HG02759 (cell line): ENCODE data around the gene SLC25A33.

Source experiments
- ATAC-seq: cut with Tn5 transposase; IDR thresholded peaks from one replicate; pipeline ENCODE4 v1.9.1; 2021; ENCODE audit warnings: mild to moderate bottlenecking, moderate library complexity; ENCODE audit not compliant: unreplicated experiment

Gene SLC25A33

DNA sequence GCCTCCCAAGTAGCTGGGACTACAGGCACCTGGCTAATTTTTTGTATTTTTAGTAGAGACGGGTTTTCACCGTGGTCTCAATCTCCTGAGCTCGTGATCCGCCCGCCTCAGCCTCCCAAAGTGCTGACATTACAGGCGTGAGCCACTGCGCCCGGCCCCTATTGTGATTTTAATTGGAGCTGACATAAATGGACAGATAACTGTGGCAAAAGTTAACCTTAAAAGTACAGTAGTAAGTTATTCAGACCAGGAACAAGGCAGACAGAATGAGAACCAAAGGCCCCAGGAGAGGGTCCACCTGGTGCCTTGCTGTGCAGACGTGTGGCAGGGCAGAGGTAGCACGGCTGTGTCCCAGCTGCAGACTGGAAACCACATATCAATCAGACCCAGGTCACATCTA, 60.5 kb downstream of the SLC25A33 start:
- ATAC-seq = no peak

DNA sequence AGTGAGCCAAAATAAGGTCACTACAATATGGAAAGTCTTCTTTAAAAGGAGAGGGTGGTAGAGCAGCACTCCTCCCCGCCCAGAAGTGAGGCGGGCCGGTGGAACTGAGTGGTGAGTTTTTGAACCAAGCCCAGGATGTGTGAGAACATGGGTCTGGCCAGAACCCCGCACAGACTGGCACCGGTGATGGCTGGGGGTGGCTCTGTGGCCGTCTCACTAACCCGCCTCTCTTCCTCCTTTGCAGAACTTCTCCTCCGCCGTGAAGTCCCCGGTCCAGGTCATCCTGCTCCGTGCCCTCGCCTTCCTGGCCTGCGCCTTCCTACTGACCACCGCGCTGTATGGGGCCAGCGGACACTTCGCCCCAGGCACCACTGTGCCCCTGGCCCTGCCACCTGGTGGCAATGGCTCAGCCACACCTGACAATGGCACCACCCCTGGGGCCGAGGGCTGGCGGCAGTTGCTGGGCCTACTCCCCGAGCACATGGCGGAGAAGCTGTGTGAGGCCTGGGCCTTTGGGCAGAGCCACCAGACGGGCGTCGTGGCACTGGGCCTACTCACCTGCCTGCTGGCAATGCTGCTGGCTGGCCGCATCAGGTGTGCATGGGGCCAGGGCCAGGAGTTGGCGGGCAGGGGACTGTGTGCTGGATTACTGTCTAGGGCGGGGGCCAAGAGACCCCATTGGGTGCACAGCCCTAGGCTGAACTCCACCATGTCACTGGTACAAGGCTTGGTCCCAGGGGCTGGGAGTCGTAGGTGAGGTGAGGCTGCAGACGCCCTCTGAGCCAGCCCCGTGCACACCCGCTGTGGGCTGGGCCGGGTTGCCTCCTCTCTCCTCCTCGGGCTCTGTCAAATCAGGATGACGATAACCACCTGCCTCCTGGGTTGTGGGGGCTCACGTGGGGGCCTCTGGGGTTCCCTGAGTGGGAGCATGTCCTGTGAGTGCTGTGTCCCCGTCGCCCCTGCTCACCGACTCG, 61.9 kb downstream of the SLC25A33 start:
- no peak for ATAC-seq

DNA sequence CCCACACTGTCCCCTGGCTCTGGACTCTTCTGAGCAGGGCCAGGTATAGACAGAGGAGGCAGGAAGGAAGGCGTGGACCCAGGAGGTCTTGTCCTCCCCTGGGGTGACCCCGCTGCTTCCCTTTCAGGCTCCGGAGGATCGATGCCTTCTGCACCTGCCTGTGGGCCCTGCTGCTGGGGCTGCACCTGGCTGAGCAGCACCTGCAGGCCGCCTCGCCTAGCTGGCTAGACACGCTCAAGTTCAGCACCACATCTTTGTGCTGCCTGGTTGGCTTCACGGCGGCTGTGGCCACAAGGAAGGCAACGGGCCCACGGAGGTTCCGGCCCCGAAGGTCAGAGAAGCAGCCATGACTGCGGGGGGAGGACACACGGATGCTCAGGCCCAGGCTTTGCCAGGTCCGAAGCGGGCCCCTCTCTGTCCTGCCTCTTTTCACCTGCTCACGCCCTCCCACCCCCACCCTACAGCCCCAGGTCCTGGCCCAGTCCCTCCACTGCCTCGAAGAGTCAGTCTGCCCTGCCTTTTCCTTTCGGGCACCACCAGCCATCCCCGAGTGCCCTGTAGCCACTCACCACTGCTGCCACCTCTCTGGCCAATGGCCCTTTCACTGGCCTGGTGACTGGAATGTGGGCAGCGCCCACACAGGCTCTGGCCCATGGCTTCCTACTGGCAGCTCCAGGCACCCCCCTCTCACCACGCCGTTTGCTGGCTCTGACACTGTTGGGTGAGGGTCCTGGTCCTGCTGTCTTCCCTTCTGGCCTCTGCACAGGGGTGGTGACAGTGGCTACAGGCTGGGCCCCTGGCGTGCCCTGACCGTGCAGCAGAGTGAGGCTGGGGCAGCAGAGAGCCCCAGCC, 62.9 kb downstream of the SLC25A33 start:
- no peak for ATAC-seq

DNA sequence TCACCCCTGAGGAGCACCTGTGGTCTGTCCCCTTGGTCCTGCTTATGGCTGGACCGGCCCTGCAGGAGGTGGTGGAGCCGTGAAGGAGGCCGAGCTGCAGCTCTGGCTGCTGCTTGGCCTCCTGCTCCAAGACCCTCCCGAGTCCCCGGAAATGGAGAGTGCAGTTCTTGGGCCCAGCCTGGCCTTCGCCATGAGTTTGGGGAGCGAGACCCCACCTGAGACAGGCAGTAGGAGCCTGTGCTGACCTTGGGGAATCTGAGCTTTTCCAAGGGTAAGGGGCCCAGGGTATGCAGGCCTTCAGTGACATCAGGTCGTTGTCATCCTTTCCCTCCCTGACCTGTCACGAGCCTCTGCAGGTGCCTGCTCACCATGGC, 63.5 kb downstream of the SLC25A33 start:
- ATAC-seq = no peak

DNA sequence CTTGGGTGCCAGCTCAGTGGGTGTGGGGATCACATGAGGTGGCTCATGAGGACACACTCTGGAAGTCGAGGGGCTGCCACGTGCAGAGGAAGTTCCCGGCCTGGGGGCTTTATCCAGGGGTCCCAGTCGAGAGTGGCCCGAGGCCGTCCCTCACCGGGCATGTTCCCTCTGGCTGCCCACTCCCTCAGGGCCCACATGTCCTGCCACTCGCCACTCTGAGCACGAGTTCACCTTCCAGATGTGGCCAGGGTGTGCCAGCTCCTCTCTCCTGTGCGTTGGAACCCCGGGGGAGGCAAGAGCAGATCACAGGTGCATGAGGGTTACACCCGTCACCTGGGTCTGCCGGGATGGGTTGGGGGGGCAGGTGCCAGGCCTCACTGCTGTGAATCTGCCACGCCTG, 64.0 kb downstream of the SLC25A33 start:
- no peak for ATAC-seq

DNA sequence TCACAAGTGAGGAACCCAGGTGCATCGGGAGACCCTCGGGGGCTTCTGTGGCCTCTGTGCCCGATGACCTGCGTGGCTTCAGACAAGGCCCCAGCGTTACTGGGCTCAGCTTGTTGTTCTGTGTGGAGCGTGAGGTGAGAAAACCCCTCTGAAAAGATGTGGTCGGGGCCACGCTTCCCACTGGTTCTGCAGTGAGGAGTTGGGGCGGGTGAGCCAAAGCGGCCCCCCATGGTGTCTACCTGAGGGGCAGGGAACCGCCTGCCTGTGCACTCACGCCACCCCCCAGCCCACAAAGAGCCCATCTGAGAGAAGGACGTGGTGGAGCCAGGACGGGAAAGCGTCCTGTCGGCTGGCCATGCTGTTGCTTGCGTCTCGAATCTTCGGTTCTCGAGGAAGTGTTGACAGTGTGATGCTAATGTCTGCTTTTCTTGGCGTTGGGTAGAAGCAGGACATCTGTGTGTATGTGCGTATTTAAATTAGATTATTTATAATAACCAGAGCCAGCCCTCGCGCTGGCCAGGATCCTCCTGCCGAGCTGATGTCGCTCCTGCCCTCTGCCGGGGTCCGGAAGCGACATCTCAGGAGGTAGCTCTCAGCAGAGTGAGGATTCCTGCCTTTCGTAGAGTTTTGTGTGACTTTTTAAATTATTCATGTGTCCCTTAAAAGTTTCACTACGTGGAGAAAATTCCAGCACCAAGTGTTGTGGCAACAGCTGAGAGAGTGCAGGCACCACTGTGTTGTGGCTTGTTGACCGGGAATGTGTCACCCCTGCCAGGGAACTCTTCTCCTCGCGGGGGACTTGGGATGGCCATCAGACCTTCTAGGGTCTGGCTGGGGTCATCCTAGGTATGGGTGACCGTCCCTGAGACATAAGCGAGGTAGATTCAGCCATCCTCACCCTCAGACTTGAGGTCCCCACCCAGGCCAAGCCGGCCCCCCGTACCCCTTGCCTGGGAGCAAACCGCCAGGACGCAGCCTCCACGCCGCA, 64.8 kb downstream of the SLC25A33 start:
- ATAC-seq = no peak

DNA sequence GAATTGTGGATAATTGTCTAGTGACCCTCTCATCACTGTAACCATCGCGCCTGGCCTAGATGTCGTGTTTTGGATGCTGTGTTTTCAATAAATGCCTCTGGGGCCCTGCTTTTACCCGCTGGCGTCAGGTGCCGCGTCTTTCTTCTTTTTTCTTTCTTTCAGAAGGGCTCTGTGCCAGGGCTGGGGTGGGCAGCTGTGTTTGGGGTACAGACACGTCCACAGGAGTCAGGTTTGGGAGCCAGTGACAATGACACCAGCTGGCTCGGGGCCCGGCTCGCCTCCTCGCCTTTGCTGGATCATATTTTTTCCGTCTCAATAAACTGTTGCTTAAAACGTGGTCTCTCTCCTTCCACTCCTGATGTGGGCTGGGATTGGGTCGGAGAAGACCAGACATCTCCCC, 65.6 kb downstream of the SLC25A33 start:
- ATAC-seq = no peak

DNA sequence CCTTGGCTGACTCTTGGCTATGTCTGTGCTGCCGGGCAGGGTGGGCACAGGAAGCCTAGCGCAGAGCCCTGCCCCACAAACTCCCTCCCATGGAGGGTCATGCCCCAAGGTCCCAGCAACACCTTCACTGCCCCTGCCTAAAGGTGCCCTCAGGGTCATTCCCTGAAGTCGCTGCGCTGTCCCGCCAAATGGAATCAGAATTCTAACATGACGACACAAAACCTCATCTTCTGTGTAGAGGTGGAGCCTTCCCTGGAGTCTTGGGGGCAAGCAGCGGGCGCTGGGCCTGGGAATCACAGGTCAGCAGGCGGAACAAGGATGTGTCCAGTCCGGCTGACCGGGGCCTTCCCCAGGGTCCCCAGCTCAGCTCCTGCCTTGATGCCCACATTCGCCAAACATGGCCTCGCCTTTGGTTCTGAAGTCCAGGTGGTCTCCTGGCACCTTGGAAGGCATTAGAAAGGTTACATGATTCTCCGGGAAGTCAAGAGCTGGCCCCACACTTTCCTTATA, 66.7 kb downstream of the SLC25A33 start:
- no peak for ATAC-seq

DNA sequence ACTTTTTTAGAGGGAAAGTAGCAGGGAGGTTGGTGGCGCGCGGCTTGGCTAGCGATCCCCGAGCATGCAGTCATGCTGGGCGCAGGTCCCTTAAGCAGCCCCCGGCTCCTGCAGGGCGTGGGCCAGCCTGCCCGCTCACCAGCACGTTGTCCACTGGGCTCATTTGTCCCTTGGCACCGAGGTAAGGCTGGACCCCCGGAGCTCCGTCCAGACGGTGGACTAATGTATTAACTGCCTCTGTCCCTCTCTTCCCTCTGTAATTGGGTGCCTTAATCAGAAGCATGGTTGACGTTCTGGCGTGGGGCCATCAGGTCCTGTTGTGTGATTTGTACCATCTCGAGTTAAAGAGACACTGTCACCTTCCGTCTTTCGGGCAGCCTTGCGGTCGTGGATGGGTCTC, 67.2 kb downstream of the SLC25A33 start:
- no peak for ATAC-seq

DNA sequence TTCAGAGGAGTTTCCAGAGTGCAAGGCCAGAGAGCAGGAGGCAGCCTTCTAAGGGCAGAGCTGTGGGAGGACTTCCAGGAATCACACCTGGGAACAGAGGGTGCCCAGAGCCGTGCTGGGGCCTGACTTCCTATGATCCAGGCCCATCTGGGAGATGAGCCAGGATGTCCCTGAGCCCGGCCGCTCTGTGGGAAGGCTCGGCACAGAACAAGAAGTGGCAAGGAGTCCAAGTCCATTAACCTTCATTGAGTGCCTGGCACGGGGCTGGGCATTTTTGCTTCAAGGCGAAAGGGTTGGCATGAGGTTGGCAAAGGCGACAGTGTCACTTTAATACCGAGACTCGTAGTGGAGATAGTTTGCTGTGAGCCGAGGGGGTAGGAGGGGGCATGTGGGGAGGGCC, 67.7 kb downstream of the SLC25A33 start:
- ATAC-seq = no peak

DNA sequence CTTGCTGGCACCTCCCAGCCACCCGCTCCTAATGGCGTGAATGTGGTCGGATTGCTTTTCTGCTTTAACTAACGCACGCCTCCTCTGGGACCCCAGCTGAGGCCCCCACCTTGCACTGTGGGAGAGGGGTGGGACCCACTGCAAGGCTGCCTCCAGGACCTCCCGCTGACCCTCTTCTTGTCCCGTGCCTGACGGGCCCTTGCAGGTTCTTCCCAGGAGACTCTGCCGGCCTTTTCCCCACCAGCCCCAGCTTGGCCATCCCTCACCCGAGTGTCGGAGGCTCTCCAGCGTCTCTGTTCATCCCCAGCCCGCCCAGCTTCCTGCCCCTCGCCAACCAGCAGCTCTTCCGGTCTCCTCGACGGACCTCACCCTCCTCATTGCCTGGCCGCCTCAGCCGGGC, 68.1 kb downstream of the SLC25A33 start:
- no peak for ATAC-seq

DNA sequence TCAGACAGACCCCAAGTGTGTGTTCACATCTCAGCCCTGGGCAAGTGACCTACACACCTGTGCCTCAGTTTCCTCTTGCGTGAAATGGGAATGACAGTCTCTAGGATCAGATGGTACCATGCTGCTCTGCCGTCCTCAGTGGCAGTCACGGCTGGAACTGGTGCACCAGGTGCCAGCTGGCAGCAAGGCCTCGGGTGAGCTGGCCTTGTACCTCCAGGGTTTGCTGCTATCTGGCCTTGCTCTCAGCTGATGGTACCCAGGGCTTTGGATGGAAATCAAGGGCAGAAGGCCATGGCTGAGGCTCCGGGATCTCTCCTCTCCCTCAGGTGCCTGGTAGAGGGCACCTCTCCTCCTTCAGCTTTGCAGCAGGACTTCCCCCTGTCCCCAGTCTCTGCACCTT, 70.7 kb downstream of the SLC25A33 start:
- no peak for ATAC-seq

DNA sequence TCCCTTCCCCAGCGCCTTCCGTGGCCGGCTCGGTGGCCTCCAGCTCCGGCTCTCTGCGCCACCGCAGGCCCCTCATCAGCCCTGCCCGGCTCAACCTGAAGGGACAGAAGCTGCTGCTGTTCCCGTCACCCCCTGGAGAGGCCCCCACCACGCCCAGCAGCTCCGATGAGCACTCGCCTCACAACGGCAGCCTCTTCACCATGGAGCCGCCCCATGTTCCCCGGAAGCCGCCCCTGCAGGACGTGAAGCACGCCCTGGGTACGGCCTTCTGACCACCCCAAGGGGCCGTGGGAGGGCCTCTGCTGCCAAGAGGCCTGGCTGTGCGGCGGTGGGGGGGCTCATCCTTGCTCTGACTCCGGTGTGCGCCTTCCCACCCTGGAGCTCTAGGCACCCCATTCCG, 71.3 kb downstream of the SLC25A33 start:
- ATAC-seq = no peak

DNA sequence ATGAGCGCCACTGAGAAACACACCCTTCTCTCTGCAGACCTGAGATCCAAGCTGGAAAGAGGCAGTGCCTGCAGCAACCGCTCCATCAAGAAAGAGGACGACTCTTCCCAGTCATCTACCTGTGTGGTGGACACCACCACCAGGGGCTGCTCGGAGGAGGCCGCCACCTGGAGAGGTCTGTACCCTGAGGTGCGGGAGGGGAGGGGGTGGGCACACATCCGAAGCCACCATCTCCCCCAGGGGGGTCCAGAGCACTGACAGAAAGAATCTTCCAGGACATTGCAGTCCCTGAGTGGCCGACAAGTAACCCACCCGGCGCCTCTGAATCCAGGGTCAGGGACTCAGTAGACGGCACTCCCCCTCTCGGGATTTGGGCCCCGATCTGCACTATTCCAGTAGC, 72.5 kb downstream of the SLC25A33 start:
- ATAC-seq = no peak

DNA sequence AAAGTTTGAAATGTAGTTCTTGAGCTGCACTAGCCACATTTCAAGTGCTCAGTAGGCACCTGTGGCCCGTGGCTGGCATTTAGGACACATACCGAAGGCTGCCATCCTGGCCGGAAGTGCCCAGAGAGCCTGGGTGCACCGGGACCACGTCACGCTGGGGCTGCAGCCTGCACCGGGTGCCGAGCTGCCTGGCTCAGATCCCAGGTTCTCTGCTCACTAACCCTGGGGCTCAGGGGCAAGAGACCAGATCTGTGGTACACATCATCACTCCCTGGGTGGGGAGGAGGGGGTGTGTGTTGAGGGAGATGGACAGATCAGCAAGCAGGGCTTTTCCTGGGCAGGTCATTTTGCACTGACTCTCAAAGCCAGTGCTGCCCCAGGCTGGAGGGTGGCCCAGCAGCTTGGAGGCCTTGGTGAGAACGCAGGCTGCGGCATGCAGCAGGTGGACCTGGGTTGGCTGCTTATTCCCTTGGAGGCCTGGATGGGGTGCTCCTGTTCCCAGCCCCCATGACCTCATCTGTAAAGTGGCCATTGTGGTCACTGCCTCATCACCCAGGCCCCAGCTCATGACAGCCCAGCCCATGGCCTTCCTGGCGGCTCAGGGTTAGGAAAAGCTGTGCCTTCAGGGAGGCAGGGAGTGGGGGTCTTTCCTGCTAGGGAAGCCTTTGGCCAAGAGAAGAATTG, 73.0 kb downstream of the SLC25A33 start:
- ATAC-seq = no peak

DNA sequence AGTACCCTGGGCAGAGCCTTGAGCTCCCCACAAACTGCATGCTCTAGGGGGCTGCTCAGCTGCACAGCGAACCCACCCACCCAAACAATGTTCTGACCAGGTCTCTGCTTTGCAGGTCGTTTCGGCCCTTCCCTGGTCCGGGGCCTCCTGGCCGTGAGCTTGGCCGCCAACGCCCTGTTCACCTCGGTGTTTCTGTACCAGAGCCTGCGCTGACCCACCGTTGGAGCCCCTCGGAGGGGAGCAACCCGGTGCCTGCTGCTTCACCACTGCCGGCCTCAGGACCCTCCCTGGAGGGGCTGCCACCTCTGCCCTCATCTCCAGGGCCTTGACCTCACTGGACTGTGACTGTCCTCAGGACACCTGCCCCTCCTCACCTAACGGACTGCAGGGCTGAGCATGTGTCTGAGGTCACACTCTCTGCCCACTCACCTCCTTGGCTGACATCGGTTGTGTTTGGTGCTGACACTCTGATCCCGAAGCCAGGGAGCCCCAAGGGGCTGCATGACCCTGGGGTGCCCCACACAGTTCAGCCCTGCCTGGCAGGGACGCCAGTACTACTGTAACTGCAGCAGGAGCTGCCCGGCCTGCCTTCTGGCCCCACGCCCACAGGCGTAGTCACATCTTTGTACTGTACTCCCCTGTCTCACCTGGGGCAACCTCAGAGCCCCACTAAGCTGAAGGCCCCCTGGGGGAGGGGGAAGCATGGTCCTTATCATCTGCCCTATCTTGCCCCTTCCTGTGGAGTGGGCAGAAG, 73.8 kb downstream of the SLC25A33 start:
- ATAC-seq = no peak

DNA sequence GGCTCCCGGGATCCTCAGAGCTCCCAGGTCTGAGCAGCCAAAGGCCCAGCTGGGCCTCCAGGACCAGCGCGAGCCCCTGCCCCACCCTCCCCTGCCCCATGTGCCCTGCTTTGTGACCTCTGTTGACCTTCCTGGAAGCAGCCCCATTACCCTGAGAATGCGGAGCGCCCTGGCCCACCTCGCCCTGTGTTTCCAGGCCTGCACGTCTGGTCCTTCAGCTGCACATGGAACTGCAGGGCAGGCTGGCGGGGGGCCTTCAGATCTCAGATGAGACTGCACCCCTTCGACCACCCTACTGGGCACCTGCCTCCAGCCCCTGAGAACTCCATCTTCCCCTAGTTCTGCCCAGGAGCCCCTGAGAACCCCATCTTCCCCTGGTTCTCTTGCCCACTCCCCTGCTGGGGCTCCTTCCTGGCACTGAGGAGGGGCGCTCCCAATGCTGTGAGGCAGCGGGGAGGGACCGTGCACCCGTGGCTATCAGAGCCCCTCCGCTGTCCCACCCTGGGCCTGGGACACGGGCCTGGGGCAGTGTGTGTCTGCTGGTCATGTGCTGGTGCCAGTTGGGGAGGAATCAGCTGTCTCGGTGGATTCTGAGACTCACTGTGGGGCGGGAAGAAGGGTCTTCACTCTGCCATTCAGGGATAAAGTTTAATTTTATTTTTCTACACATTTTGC, 74.5 kb downstream of the SLC25A33 start:
- ATAC-seq = no peak

DNA sequence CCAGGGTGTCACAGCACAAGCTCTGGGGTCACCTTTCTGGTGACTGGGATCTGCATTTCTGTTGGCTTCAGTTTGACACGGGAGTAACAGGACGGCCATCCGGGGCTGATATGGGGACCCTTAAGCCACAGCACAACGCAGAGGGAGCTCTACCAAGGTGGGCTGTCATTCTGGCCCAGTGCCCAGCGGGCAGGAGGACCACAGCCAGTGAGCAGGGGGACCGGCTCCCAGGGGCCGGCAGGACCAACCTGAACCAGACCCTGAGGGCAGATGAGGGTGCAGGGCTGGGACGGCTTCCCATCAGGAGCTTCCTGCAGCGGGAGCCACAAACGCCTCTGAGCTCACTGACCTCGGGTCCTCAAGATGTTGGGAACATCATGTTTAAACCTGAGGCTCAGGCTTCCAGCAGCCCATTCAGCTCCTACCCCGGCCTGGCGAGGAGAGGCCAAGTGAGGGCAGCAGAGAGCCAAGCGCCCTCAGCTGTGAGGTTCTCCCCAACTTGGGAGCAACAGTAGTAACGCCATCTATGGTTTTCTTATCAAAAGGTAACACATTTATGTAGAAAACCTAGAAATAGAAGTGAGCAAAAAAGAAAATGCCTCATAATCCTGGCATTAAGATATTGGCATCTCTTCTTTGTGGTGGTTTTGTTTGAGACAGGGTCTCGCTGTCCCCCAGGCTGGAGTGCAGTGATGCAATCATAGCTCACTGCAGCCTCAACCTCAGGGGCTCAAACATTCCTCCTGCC, 76.2 kb downstream of the SLC25A33 start:
- ATAC-seq = no peak
